NCI-H1092 treated with DMSO at 0.1 percent for 48 hours (cell line): ENCODE data around the gene AFAP1L2.
"Not testable (repeated sequence)": the region's sequence is repeated elsewhere in the genome, so short reads cannot be mapped to it uniquely, and the experiment has no call there.

ENCODE experiments used
- DNase-seq: peaks from one replicate; lab custom pipeline; 2025; lab: John Stamatoyannopoulos, UW

Gene AFAP1L2

GRCh38 chr10:114335614-114336013, 68.7 kb downstream of the AFAP1L2 start:
- DNase-seq = no peak

GRCh38 chr10:114334301-114334700, 70.0 kb downstream of the AFAP1L2 start:
- no peak for DNase-seq

GRCh38 chr10:114333441-114333840, 70.9 kb downstream of the AFAP1L2 start:
- not testable (repeated sequence) for DNase-seq

- no peak for DNase-seq
These were observed 71.8 kb downstream of the AFAP1L2 start for GRCh38 chr10:114332301-114333192.

- DNase-seq = no peak
These were observed 74.5 kb downstream of the AFAP1L2 start for GRCh38 chr10:114329634-114330365.

- DNase-seq = no peak
These were observed 75.4 kb downstream of the AFAP1L2 start for GRCh38 chr10:114328874-114329273.

GRCh38 chr10:114328441-114328812, 75.9 kb downstream of the AFAP1L2 start:
- no peak for DNase-seq

- DNase-seq = no peak
These were observed 76.5 kb downstream of the AFAP1L2 start for GRCh38 chr10:114327537-114328440.

GRCh38 chr10:114326795-114327194, 77.5 kb downstream of the AFAP1L2 start:
- DNase-seq = no peak

GRCh38 chr10:114323023-114323422, 81.3 kb downstream of the AFAP1L2 start:
- DNase-seq = no peak

GRCh38 chr10:114322344-114322743, 82.0 kb downstream of the AFAP1L2 start:
- no peak for DNase-seq

- DNase-seq = no peak
These were observed 83.8 kb downstream of the AFAP1L2 start for GRCh38 chr10:114320249-114321116.

GRCh38 chr10:114319406-114320248, 84.7 kb downstream of the AFAP1L2 start:
- no peak for DNase-seq

GRCh38 chr10:114316744-114317143, 87.6 kb downstream of the AFAP1L2 start:
- DNase-seq = no peak

- DNase-seq = no peak
These were observed 88.5 kb downstream of the AFAP1L2 start for GRCh38 chr10:114315566-114316420.

- DNase-seq = no peak
These were observed 90.4 kb downstream of the AFAP1L2 start for GRCh38 chr10:114313866-114314265.

- no peak for DNase-seq
These were observed 91.2 kb downstream of the AFAP1L2 start for GRCh38 chr10:114313139-114313538.

GRCh38 chr10:114311496-114312209, 92.6 kb downstream of the AFAP1L2 start:
- no peak for DNase-seq

GRCh38 chr10:114311023-114311422, 93.3 kb downstream of the AFAP1L2 start:
- DNase-seq = no peak
